ENCODE measurements around the gene PTPN2.

GRCh38 chr18:12828116-12829051 is 55.7 kb downstream of the PTPN2 start:
- no peak for TF ChIP-seq YY1 (IDR thresholded peaks at IDR 0.05; ENCODE audit: insufficient read depth, insufficient read length)
- TF ChIP-seq SUZ12 (IDR thresholded peaks at IDR 0.05; ENCODE audit: extremely low read depth, insufficient read depth, insufficient read length): no peak
